GM21529 (cell line): ENCODE measurements around the gene ULK3.

ENCODE experiments used
- ATAC-seq: cut with Tn5 transposase; IDR thresholded peaks from one replicate; pipeline ENCODE4 v1.9.1; 2021; ENCODE audit not compliant: unreplicated experiment

ULK3 gene

DNA sequence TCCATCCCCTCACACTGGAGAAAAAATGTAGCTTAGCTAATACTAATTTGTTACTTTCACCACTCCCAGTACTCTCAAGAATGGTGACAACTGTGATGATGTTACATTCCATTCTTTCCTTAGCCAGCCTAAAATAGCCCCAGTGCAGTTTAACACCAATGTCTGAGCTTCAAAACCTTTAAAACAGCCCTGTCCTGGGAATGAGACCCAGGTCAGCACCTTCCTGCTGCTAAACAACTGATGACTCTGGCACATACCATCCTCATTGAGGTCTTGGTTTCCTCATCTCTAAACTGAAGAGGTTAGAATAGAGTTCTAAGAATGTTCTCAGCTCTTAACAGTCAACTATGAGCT is 26.4 kb upstream of the ULK3 start:
- no peak for ATAC-seq

DNA sequence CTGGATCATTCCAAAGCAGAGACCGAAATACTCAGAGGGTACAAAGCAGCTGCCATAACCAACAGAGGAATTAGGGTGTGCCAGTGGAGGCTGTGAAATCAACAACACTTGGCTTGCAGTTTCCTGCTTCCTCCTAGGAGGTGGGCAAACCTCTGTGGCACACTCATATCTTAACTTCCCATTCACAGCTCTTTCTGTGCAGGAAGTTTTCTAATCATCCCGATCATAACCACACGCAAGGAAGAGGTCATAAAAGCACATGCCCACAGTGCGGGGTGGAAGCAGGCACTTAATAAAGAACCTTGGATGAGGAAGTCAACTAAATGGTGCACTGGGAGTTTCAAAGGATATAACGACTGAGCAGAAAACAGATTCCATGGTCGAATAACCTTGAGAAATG is 25.1 kb upstream of the ULK3 start:
- no peak for ATAC-seq

DNA sequence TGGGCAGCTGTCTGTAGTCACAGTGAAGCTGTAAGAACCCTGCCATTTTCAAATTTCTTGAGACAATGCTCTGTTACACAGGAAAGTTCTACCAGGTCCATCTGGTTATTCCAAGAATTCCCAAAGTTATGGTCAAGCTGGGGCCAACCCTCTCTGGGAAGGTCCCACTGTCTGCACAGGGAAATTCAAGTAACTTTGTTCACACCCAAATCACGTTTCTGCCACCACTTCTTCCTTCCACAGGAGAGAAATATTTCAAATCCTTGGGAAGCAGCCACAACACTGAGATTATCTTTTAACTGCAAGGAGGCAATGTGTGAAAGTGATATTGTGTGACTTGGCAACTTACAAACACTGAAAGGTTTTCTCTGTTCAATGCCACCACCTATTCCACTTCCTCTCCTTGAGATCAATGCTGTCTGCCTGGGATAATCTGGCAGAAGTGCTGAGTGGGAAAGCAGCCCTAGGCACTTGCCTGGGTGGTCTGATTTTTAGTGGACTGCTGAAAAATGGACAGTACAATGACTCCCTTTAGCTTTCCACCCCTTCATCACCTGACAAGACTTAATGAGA is 24.6 kb upstream of the ULK3 start:
- ATAC-seq: no peak

DNA sequence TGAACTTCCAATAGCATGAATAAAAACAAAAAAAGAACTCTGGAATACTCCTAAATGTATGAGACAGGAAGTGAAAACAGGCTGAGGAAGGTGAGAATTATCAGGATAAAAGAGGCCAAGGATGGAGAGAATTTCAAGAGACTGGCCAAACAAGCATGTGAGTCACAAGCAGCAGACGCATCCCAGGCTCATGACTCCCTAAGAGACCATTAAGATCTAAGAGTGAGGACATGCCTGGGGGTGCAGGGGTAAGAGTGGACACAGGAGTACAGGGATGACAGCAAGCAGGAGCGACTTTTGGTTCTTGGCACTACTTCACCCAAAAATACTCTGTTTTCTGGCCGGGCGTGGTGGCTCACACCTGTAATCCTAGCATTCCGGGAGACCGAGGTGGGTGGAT is 23.1 kb upstream of the ULK3 start:
- ATAC-seq: no peak

DNA sequence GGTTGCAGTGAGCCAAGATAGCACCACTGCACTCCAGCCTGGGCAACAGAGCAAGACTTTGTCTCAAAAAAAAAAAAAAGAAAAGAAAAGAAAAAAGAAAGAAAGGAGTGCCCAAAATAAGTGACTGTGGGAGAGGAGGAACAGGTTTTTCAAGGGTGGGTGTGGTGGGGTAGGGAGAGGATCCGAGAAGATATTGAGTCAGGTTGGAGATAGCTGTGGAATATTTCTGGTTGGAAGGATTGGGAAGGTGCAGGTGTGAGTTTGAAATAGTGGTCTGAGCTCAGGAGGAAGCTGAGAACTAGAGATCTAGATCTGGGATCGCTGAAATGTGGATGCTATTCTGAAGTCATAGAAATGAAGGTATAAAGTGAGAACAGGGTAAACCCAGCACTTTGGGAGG is 22.4 kb upstream of the ULK3 start:
- no peak for ATAC-seq

DNA sequence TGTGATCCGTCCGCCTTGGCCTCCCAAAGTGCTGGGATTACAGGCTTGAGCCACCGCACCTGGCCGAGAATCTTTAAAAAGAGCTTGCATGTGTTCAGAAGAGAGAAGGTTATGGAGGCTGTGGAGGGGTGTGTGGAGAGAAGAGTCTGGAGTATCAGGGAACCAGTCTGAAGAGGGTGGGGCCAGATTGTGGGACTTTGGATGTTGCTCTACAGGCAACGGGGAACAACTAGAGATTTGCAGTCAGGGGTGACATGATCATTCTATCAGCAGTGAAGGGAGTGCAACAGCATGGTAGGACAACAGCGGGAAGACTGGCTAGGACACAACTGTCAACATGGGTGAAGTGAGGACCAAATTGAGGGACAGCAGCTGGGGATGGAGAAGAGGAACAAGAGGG is 21.3 kb upstream of the ULK3 start:
- no peak for ATAC-seq

DNA sequence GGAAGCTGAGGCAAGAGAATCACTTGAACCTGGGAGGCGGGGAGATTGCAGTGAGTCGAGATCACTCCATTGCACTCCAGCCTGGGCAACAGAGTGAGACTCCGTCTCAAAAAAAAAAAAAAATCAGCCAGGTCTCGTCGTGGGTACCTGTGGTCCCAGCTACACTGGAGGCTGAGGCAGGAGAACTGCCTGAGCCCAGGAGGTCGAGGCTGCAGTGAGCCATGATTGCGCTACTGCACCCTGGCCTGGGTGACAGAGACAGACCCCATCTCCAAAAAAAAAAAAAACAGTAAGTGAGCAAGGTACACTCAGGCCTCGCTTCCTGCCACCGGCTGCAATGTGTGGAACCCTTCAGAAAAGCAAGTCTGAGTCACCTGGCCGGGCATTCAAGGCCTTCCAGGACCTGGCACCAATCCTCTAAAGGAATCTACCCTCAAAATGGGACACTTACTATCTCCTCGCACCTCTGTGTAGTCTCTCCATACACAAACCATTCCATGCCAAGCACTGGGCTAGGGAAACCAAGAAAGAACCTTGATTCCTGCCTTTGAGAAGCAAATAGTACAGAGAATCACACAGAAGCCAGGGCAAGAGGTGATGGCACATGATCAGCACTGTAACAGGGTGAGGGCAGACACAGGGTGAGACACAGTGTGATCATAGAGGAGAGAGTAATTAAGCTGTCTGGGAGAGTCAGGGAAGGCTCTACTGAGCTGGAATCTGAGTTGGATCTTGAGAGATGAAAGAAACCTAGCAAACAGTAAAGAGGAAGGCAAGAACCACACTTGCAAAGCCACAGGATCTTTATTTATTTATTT is 20.5 kb upstream of the ULK3 start:
- no peak for ATAC-seq

DNA sequence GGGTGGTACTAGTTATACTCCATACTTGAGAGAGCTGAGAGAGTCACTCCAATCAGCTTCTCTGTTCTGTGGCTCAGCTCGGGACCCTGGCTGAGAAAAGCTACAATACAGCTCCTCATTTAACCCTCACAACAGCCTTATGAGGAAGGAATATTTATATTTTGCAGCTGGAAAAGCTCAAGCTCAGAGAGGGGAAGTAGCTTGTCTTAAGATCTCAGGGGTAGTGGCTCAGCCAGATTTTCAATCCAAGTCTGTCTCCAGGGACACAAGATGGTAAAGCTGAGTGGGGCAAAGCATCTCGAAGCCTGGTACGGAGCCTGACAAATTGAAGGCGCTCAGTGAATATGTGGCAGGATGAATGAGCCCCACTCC is 15.4 kb upstream of the ULK3 start:
- ATAC-seq: no peak

DNA sequence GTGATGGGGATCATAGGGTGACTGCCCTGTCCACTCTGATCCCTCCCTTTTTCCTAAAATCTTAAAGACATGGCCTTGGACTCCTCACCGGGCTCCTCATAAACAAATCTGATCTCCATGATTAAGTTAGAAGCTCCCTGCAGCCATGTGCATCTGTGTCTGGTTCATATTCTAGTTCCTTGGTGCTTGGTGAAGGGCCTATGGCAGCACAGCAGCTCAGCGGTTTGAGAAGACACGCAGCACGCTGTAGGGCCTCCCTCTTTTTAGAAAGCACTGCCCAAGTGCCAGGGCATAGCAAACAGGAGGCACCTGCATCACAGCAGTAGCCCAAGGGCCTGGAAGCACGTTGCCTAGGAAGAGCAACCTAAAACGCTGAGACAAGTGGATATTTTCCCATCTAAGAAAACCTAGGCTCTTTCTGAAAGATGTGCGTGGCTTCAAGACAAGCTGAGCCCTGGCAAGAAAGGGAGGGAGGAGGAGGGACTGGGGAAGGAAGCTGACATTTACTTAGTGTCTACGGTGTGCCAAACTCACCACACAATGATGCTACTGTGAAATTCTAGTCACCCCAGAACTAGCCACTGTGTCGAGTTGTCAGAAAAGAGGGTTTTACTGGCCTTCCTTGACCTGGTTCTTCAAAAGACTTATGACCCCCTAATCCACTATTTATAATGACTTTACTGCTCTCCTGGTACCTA is 14.9 kb upstream of the ULK3 start:
- ATAC-seq: no peak

DNA sequence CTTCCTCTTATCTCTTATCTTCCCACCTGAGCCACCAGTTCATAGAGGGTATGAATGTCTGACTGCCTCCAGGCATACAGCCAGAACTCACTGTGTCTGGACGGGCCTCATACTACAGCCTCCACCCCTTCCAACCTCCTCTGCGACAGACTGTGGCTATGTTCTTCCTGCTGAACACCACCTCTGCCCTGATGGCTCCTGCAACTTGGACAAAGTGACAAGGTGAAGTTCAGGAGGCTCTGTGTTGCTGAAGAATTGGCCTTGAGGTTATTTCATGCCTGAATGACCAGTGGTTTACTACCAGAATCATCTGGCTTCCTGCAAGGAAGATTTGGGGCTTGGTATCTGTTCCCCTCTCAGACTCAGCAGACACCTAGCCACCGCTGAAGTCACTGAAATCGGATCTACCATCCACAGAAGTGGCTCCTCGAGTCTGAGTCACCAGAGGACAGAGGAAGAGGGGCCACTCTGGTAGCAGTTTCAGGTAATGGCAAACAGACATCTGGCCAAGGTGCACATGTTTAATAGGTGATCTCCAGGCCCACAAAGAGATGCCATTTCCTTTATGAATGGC is 14.2 kb upstream of the ULK3 start:
- peak; percentile 82 for ATAC-seq

DNA sequence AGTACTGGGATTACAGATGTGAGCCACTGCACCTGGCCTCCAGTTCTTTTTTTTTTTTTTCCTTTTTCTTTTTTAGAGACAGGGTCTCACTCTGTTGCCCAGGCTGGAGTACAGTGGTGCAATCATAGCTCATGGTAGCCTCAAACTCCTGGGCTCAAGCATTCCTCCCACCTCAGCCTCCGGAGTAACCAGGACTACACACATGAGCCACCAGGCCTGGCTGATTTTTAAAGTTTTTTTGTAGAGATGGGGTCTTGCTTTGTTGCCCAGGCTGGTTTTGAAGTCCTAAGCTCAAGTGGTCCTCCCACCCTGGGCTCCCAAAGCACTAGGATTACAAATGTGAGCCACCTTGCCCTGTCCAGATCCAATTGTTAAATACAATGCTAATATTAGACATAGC is 13.6 kb upstream of the ULK3 start:
- no peak for ATAC-seq

DNA sequence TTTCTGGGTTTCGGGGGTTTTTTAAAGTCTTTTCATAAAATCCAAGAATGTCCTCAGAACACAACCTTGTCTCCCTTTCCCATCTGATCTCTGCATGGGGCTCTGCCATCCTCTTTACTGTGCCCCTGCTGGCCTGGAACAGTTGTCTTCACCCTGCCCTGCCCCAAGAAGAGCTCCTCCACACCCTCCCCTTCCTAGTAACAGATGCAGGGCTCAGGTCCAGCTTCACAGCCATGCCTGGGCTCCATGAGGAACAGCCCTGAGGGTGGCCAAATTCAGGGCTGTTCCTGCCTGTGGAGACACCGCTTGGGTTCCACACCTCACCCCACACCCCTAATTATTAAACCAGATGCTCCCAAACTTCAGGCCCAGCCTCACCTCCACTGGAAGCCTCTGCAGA is 12.9 kb upstream of the ULK3 start:
- no peak for ATAC-seq

DNA sequence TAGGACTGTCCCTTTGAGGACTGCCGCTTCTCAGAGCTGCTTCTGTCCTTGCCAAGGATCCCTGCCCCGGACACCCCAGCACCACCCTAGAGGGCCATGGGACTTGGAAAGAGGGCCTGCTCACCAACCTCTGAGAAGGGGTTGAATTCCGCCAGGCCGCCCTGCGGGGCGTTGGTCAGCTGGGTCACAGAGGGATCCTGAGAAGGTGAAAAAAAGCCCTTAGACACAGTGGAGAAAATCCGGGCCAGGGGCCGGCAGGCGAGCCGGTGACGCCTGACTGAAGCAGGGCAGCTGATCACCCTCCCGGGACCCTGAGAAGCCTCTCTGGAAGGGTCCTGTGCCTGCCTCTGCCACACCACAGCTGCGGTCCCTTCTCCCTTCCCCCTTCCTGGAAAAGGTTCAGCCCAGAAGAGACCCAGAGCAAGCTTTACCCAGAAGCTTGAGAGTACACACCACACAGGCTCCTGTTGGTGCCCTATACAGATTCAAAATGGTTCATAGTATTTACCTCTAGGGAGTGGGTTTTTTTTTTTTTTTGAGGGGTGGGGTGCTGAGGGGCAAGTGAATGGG is 11.6 kb upstream of the ULK3 start:
- no peak for ATAC-seq

DNA sequence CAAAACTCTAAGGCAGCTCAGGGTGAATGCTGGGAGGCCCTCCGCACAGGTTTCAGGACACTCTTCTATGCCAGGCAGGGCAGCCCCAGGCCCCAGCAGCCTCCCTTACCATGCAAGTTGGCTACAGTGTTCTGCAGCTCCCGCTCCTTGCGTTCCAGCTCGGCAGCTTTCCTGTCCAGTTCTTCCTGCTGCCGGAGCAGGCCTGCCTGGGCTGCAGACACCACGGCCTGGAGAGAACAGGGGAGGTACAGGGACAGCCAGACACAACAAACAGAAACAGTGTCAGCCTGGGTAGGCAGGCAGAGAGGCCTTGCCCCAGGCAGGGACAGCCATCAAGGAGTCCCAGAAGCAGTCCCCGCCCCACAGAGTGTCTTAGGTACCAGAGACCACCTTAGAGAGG is 9.0 kb upstream of the ULK3 start:
- ATAC-seq: no peak

DNA sequence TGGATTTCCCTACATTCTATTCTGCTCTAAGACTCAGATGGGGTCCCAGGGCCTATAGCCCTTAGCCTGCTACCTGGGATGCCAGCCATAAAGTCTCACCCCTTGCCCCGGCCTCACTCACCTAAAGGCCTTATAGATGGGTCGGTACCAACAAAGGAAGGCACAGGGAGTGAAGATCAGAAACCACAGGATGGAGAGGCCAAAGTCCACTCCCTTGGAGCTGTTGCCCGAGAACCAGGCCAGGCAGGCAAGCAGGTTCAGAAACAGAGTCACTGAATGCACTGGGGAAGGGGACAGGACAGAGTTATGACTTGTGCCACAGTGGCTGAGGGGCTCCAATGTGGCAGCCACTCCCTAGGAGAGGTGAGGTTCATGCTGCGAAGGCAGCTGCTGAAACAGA is 7.4 kb upstream of the ULK3 start:
- no peak for ATAC-seq

DNA sequence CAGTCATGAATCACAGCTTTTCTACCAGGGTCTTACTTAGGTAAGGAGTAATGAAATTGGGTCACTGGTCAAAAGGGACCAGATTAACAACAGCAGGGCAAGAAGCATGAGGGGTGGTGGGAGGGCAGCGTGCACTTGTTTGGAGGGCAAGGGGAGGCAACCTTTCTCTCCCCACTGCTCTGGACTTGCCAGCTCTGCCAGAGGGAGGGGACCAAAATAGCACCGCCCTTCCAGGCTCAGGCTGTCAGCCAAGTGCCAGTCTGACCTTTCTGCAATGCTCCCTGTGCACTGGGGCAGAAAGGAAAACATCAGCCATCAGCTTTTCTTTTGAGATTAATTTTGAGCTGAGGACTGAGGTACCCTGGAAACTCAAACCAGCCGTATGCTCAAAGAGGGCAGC is 4.5 kb upstream of the ULK3 start:
- ATAC-seq: no peak

DNA sequence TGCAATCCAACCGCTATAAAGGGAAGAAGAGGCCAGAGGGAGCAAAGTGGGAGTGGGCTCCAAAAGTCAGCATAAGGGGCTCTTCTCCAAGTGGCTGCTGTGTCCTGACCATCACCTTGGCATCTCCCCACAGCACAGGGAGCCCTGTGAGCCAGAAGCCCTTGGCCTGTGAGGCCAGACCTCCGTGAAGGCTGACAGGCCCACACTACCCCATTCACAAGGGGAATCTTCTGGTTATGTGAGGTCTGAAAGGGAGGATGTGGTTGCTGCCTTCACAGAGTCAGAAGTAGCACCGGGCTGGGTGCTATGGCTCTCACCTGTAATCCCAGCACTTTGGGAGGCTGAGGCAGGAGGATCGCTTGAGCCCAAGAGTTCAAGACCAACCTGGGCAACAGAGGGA is 2.6 kb upstream of the ULK3 start:
- ATAC-seq: no peak

DNA sequence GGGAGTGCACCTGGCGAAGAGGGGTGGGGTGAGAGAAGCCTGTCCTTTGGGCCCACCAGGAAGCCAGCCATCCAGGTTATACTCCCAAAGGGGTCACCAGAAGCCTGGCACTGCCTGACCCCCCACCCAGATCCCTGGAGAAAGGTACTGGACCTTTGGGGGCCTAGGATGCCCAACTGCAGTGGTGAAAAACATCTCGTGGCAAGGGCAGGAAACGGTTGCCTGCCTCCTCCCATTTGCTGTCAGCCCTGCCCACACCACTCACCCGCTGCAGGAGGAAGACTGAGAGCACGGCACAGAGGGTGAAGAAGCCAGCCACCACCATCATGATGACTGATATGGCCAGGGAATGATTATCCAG is 2.2 kb upstream of the ULK3 start:
- ATAC-seq: no peak

DNA sequence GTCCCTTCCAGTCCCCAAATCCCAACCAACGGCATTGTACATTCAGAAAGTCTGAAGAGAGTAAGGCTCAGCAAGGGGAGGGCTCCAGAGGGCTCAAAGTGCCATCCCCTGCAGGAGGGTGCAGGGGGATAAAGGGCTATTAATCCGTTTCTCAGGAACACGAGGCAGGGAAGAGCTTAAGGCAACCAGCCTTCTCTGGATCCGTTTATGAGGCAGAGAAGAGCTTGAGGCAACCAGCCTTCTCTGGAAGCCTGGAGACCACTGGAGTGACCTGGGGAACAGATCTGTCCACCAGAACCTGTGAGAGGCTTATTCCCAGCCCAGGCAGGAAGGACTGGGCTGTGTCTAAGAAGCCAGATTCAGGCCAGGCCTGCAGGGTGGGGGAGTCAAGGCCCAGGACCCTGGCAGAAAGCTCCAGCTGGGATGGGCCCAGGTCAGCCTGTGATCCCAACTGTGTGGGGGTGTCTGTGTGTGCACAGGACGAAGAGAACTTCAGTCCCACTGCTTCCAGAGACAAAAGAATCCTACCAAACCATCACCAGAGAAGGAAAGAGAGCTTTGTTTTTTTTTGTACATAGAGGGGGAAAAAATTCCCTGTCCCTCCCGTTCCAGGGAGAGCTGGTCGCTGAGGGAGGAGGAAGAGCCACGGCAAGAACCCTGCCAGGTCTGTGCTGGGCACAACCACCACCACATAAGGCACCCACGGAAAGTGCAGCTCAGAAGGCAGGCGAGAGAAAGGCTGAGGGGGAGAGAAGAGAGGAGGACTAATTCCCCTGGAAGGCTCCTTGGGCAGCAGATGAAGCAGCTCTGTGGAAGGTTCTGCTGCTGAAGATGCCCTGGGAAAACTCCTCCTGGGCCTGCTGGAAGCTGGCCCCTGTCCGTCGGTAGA is 1.6 kb upstream of the ULK3 start:
- no peak for ATAC-seq

DNA sequence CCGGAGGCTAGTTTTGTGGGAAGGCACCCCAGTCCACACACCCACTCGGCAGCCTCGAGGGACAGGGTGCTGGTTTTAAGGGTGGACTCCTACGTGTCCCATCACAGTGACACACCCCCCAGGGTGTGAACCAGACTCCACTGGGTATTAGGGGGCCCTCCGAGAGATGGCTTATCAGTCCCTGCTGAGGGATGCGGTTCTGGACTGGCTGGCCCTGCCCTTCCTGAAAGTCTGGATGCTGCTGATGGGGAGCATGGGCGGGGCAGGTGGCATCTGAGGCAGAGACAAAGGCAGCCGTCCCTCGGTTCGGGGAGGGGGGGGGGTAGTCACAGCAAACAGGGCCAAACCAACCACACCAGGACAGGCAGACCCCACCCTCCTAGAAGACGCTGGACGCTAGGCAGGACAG is 939 bp upstream of the ULK3 start:
- no peak for ATAC-seq

DNA sequence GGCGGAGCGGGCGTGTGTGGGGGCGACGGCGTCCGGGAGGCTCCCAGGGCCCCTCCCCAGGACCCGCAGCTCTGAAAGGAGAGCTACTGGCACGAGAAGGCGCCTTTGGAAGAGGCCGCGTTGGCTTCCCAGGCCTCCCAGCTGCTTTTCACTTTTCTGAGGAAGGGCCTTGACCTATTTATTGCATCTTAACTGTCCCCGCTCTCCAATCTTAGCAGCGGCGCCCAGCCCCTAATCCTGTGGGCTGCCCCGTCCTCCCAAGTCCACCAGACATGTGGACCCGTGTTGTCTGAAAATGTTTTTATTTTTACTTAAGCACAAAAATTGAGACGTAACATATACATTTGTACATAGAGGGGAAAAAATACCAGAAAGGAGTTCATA is 481 bp upstream of the ULK3 start:
- no peak for ATAC-seq
